MM.1S (cell line): ENCODE measurements around the gene CIAO2B.
A peak's percentile ranks its signal among the peaks of the same experiment; 100 is the strongest.
"Not testable (repeated sequence)": the region's sequence is repeated elsewhere in the genome, so short reads cannot be mapped to it uniquely, and the experiment has no call there.

Experiments
- DNase-seq: peaks from one replicate; pipeline ENCODE4 v3.0.0-alpha.2; 2015
- H2AFZ ChIP-seq: fragments of 300-600 bp; sonication (generic); 2 replicates; pipeline ENCODE4 v1.6.0; 2016; ENCODE audit warnings: antibody characterized with exemption, low read length
- H3F3A ChIP-seq: fragments of 300-600 bp; sonication (generic); 2 replicates; pipeline ENCODE4 v1.6.1; 2016; ENCODE audit warnings: mild to moderate bottlenecking, antibody characterized with exemption, low read length, moderate library complexity, mixed read lengths; ENCODE audit not compliant: insufficient read depth
- H3K27ac ChIP-seq: fragments of 300-600 bp; sonication (generic); 2 replicates; pipeline ENCODE4 v1.5.1; 2016; ENCODE audit warnings: mild to moderate bottlenecking, low read length
- H3K27me3 ChIP-seq: fragments of 300-600 bp; sonication (generic); replicated peaks from 2 replicates; pipeline ENCODE4 v1.6.0; 2016; ENCODE audit warnings: low read length; ENCODE audit not compliant: insufficient read depth
- H3K36me3 ChIP-seq: fragments of 300-600 bp; sonication (generic); replicated peaks from 2 replicates; pipeline ENCODE4 v1.6.1; 2016; ENCODE audit warnings: mild to moderate bottlenecking, low read length, mixed read lengths; ENCODE audit not compliant: insufficient read depth
- H3K4me1 ChIP-seq: fragments of 300-600 bp; sonication (generic); 2 replicates; pipeline ENCODE4 v1.6.1; 2016; ENCODE audit warnings: low read length, mixed read lengths
- H3K4me2 ChIP-seq: fragments of 300-600 bp; sonication (generic); 2 replicates; pipeline ENCODE4 v1.6.0; 2016; ENCODE audit warnings: low read depth, low read length
- H3K4me3 ChIP-seq: fragments of 300-600 bp; sonication (generic); 2 replicates; pipeline ENCODE4 v1.5.1; 2016; ENCODE audit warnings: low read length, mixed read lengths
- H3K79me2 ChIP-seq: fragments of 300-600 bp; sonication (generic); 2 replicates; pipeline ENCODE4 v1.6.1; 2016; ENCODE audit warnings: mixed run types, low read length, mixed read lengths
- H3K9ac ChIP-seq: fragments of 300-600 bp; sonication (generic); 2 replicates; pipeline ENCODE4 v1.6.1; 2016; ENCODE audit warnings: low read length, mixed read lengths
- H3K9me2 ChIP-seq: fragments of 300-600 bp; sonication (generic); replicated peaks from 2 replicates; pipeline ENCODE4 v1.6.1; 2016; ENCODE audit warnings: mild to moderate bottlenecking, low read length, mixed read lengths; ENCODE audit not compliant: insufficient read depth
- H3K9me3 ChIP-seq: fragments of 300-600 bp; sonication (generic); replicated peaks from 2 replicates; pipeline ENCODE4 v1.6.1; 2016; ENCODE audit warnings: mild to moderate bottlenecking, low read length, mixed read lengths; ENCODE audit not compliant: insufficient read depth
- H4K20me1 ChIP-seq: fragments of 300-600 bp; sonication (generic); 2 replicates; pipeline ENCODE4 v1.6.1; 2016; ENCODE audit warnings: mild to moderate bottlenecking, low read length, moderate library complexity, mixed read lengths; ENCODE audit not compliant: insufficient read depth
- EZH2 ChIP-seq: fragments of 300-600 bp; sonication (generic); optimal IDR thresholded peaks from 2 replicates; pipeline ENCODE3; 2017; ENCODE audit warnings: low read depth, mild to moderate bottlenecking, antibody characterized with exemption, low read length, mixed read lengths
- EZH2phosphoT487 ChIP-seq: fragments of 300-600 bp; sonication (generic); IDR thresholded peaks from 2 replicates; pipeline ENCODE4 v1.6.1; 2018; ENCODE audit warnings: antibody characterized with exemption, low read length
- TF ChIP-seq, protein P1 (sequence below): fragments of 300-600 bp; sonication (generic); IDR thresholded peaks from 2 replicates; pipeline ENCODE4 v1.5.1; 2016; ENCODE audit warnings: antibody characterized with exemption, low read length, mixed read lengths

CIAO2B gene

DNA sequence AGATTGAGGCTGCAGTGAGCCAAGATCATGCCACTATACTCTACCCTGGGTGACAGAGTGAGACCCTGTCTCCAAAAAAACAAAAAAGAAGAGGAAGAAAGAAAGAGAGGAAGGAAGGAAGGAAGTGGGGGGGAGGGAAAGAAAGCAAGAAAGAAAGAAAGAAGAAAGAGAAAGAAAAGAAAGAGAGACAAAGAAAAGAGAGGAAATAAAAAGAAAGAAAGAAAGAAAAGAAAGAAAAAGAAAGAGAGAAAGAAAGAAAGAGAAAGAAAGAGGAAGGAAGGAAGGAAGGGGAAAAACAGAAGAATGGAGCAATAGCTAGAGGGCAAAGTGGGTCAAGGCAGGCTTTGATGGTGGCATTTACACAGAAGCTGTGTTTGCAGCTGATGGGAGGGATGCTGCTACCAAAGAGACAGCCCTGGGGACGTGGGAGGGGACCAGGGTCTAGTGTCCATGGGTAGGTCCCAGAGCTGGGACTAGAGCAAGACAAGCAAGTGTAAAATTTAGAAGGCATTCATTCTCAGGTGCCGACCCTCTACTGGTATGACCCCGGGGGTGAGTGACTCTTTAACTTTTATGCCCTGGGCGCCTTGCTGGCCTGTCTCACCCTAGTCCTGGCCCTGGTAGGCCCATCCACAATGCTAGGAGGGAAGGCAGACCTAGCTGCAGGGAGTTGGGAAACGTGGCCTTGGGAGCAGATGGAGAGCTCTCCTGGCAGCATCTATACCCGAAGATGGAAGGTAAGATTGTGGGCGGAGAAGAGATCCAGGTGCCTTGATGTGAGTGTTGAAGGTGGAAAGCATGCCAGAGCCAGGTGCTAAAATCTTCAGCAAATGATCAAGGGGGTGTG is 24.9 kb upstream of the CIAO2B start:
- H3K36me3 ChIP-seq = no peaks in the 10 kb centered on the region
- H3K27ac ChIP-seq = no peak overlapping the region
- H3K4me1 ChIP-seq = no peaks in the 10 kb centered on the region
- no peak overlapping the region for H3K4me3 ChIP-seq
- H3K79me2 ChIP-seq = no peaks in the 10 kb centered on the region
- TF ChIP-seq, protein P1, sequence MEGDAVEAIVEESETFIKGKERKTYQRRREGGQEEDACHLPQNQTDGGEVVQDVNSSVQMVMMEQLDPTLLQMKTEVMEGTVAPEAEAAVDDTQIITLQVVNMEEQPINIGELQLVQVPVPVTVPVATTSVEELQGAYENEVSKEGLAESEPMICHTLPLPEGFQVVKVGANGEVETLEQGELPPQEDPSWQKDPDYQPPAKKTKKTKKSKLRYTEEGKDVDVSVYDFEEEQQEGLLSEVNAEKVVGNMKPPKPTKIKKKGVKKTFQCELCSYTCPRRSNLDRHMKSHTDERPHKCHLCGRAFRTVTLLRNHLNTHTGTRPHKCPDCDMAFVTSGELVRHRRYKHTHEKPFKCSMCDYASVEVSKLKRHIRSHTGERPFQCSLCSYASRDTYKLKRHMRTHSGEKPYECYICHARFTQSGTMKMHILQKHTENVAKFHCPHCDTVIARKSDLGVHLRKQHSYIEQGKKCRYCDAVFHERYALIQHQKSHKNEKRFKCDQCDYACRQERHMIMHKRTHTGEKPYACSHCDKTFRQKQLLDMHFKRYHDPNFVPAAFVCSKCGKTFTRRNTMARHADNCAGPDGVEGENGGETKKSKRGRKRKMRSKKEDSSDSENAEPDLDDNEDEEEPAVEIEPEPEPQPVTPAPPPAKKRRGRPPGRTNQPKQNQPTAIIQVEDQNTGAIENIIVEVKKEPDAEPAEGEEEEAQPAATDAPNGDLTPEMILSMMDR = no peak
- TF ChIP-seq EZH2phosphoT487 (no peak), EZH2 (no peak)
- H2AFZ ChIP-seq = no peak overlapping the region
- no peaks in the 10 kb centered on the region for H3K9me3 ChIP-seq
- H4K20me1 ChIP-seq = no peaks in the 10 kb centered on the region
- no peaks in the 10 kb centered on the region for H3K27me3 ChIP-seq
- no peak overlapping the region for H3K4me2 ChIP-seq
- no peak overlapping the region for H3K9ac ChIP-seq
- no peaks in the 10 kb centered on the region for H3F3A ChIP-seq
- no peak for DNase-seq
- H3K9me2 ChIP-seq = no peaks in the 10 kb centered on the region

DNA sequence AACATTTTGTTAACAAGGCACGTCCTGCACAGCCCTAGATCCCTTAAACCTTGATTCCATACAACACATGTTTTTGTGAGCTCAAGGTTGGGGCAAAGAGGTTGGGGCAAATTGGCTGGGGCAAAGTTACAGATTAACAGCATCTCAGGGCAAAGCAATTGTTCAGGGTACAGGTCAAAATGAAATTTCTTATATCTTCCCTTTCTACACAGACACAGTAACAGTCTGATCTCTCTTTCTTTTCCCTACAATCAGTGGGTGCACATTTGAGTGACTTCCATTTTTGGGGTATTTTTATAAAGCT is 21.9 kb upstream of the CIAO2B start:
- not testable (repeated sequence) for H3K79me2 ChIP-seq, H3K9me2 ChIP-seq, H3K9me3 ChIP-seq, DNase-seq, H3K4me3 ChIP-seq, H3K9ac ChIP-seq, H4K20me1 ChIP-seq, H3K27me3 ChIP-seq, H3F3A ChIP-seq, H3K4me1 ChIP-seq, H3K36me3 ChIP-seq, H3K4me2 ChIP-seq, H2AFZ ChIP-seq, H3K27ac ChIP-seq

DNA sequence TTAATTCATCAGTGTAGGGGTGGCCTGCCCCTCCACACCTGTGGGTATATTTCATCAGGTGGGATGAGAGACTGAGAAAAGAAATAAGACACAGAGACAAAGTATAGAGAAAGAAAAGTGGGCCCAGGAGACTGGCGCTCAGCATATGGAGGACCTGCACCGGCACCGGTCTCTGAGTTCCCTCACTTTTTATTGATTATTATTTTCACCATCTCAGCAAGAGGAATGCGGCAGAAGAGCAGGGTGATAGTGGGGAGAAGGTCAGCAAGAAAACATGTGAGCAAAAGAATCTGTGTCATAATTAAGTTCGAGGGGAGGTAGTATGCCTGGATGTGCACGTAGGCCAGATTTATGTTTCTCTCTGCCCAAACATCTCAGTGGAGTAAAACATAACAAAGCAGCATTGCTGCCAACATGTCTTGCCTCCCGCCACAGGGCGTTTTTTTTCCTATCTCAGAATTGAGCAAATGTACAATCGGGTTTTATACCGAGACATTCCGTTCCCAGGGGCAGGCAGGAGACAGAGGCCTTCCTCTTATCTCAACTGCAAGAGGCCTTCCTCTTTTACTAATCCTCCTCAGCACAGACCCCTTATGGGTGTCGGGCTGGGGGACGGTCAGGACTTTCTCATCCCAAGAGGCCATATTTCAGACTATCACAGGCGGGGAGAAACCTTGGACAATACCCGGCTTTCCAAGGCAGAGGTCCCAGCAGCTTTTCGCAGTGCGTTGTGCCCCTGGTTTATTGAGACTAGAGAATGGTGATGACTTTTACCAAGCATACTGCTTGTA is 21.4 kb upstream of the CIAO2B start:
- H3K4me2 ChIP-seq, H3K4me3 ChIP-seq, DNase-seq, H3K79me2 ChIP-seq, H3K9ac ChIP-seq, H4K20me1 ChIP-seq, H2AFZ ChIP-seq, H3K27me3 ChIP-seq, H3K4me1 ChIP-seq, H3K9me2 ChIP-seq, H3K27ac ChIP-seq, H3K36me3 ChIP-seq, H3F3A ChIP-seq, H3K9me3 ChIP-seq: not testable (repeated sequence)

DNA sequence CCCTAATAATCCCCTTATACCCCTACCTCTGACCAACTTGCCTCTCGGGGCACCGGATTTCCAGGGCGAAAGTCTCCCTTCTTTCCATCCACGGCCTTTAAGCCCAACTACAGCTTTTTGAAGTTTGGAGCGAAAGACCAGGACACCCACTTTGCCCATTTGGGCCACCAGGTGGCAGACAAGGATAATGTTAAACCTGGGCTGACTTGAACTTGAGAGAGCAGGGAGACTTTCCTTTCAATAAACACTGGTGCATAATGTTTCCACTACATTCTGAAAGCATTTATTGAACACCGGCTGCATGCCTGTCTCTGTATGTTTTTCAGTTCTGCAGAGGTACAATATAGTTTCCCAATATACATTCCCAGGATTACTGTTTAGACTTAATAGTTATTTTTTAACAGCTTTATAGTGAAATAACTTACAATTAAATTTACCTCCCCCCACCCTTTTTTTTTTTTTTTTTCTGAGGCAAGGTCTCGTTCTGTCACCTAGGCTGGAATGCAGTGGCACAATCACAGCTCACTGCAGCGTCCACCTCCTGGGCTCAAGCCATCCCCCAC is 20.0 kb upstream of the CIAO2B start:
- H3K4me1 ChIP-seq = peaks cover 5% of the 10 kb centered on the region
- H3K9ac ChIP-seq = no peak overlapping the region
- peak; percentile 76 for DNase-seq
- no peaks in the 10 kb centered on the region for H4K20me1 ChIP-seq
- H3F3A ChIP-seq = no peaks in the 10 kb centered on the region
- H3K27ac ChIP-seq = no peak overlapping the region
- no peaks in the 10 kb centered on the region for H3K9me2 ChIP-seq
- no peak overlapping the region for H2AFZ ChIP-seq
- no peak overlapping the region for H3K4me2 ChIP-seq
- H3K79me2 ChIP-seq = no peaks in the 10 kb centered on the region
- TF ChIP-seq EZH2 = no peak
- TF ChIP-seq, protein P1 = peak; percentile 85
- H3K36me3 ChIP-seq = no peaks in the 10 kb centered on the region
- no peaks in the 10 kb centered on the region for H3K27me3 ChIP-seq
- H3K4me3 ChIP-seq = no peak overlapping the region
- H3K9me3 ChIP-seq = no peaks in the 10 kb centered on the region
